ENCODE data around the gene EFCAB13.

Gene EFCAB13

GRCh38 chr17:47315451-47316266 lies 8.1 kb upstream of the EFCAB13 start:
- no peak for DNase-seq (ENCODE audit: low spot score)
- no peak overlapping the region for H3K4me3 ChIP-seq
- TF ChIP-seq, protein P1, sequence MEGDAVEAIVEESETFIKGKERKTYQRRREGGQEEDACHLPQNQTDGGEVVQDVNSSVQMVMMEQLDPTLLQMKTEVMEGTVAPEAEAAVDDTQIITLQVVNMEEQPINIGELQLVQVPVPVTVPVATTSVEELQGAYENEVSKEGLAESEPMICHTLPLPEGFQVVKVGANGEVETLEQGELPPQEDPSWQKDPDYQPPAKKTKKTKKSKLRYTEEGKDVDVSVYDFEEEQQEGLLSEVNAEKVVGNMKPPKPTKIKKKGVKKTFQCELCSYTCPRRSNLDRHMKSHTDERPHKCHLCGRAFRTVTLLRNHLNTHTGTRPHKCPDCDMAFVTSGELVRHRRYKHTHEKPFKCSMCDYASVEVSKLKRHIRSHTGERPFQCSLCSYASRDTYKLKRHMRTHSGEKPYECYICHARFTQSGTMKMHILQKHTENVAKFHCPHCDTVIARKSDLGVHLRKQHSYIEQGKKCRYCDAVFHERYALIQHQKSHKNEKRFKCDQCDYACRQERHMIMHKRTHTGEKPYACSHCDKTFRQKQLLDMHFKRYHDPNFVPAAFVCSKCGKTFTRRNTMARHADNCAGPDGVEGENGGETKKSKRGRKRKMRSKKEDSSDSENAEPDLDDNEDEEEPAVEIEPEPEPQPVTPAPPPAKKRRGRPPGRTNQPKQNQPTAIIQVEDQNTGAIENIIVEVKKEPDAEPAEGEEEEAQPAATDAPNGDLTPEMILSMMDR (IDR thresholded peaks at IDR 0.05) = peak; percentile 62
- peak overlapping the region; percentile 29 to 81 for H3K27ac ChIP-seq

GRCh38 chr17:47316311-47316710 lies 7.4 kb upstream of the EFCAB13 start:
- Histone ChIP-seq H3K27ac (peak overlapping the region; percentile 29 to 81), H3K4me3 (no peak overlapping the region)
- TF ChIP-seq, protein P1 (IDR thresholded peaks at IDR 0.05) = no peak
- no peak for DNase-seq (ENCODE audit: low spot score)

- no peak for DNase-seq (ENCODE audit: low spot score)
- Histone ChIP-seq H3K4me3 (no peak overlapping the region), H3K27ac (peak overlapping the region; percentile 17 to 81)
- TF ChIP-seq, protein P1 (IDR thresholded peaks at IDR 0.05) = no peak
These were observed 6.6 kb upstream of the EFCAB13 start for GRCh38 chr17:47317119-47317518.

DNA sequence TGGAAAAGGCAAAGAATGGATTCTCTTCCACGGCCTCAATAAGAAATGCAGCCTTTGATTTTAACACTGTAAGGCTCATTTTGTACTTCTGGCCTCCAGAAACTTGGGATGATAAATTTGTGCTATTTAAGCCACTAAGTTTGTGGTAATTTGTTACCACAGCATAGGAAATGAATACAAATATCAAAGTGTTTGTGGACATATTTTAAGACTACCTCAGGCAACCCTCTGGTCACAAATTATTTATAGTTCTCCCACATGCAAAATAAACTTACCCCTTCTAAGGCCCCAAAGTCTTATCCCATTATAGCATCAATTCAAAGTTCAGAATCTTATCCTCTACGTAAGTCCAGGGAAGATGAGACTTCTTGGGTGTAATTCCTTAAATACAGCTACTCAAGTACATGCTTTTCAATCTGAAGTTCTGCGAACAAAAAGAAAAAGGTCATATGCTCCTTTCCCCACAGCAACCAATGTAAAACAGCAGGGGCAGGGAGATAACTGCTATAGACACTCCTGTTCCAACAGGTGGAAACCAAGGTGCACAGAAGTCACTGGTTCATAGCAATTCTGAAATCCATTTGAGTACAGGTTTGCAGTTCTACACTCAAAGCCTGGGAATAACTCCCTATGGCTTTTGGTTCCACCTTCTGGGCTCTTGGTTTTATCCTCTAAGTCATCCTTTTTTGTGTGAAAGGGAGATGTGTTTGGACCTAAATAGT lies 5.4 kb upstream of the EFCAB13 start:
- Histone ChIP-seq H3K27ac (no peak overlapping the region), H3K4me3 (no peak overlapping the region)
- TF ChIP-seq, protein P1 (IDR thresholded peaks at IDR 0.05) = no peak
- no peak for DNase-seq (ENCODE audit: low spot score)

GRCh38 chr17:47320879-47321502 lies 2.8 kb upstream of the EFCAB13 start:
- no peak overlapping the region for H3K4me3 ChIP-seq
- TF ChIP-seq, protein P1 (IDR thresholded peaks at IDR 0.05) = no peak
- no peak overlapping the region for H3K27ac ChIP-seq
- DNase-seq (ENCODE audit: low spot score) = no peak

GRCh38 chr17:47324224-47325020 lies 667 bp downstream of the EFCAB13 start:
- Histone ChIP-seq H3K27ac (peak overlapping the region; percentile 90 to 94), H3K4me3 (peak overlapping the region; percentile 80)
- peak; percentile 85 for DNase-seq (ENCODE audit: low spot score)
- TF ChIP-seq, protein P1 (IDR thresholded peaks at IDR 0.05) = no peak
